ENCODE measurements around the gene SOWAHD.
A peak's percentile ranks its signal among the peaks of the same experiment; 100 is the strongest.
"Not testable (repeated sequence)": the region's sequence is repeated elsewhere in the genome, so short reads cannot be mapped to it uniquely, and the experiment has no call there.

The SOWAHD gene

GRCh38 chrX:119738742-119739141, 19.6 kb upstream of the SOWAHD start:
- Histone ChIP-seq H3K36me3 (ENCODE audit: control insufficient read depth, low read depth, low read length) (no peaks in the 10 kb centered on the region), H3K27ac (ENCODE audit: low read length) (no peak overlapping the region), H3K27me3 (ENCODE audit: control insufficient read depth, insufficient read depth, low read length) (no peaks in the 10 kb centered on the region), H3K9me3 (ENCODE audit: control insufficient read depth, low read depth, low read length) (peaks cover 4% of the 10 kb centered on the region), H3K4me1 (ENCODE audit: control insufficient read depth, low read depth, low read length) (no peaks in the 10 kb centered on the region), H3K4me3 (ENCODE audit: low read length) (no peak overlapping the region), H3K9ac (ENCODE audit: low read length) (no peak overlapping the region)

- no peak overlapping the region for H3K27ac ChIP-seq (ENCODE audit: low read length)
Observed at GRCh38 chrX:119745283-119745848, 13.0 kb upstream of the SOWAHD start.

GRCh38 chrX:119750131-119750530, 8.3 kb upstream of the SOWAHD start:
- not testable (repeated sequence) for H3K4me1 ChIP-seq (ENCODE audit: control insufficient read depth, low read depth, low read length); H3K9me3 ChIP-seq (ENCODE audit: control insufficient read depth, low read depth, low read length); H3K27ac ChIP-seq (ENCODE audit: low read length); H3K9ac ChIP-seq (ENCODE audit: low read length); H3K4me3 ChIP-seq (ENCODE audit: low read length); H3K27me3 ChIP-seq (ENCODE audit: control insufficient read depth, insufficient read depth, low read length); H3K36me3 ChIP-seq (ENCODE audit: control insufficient read depth, low read depth, low read length)

More at GRCh38 chrX:119745283-119745848, 13.0 kb upstream of the SOWAHD start:
- Histone ChIP-seq H3K4me3 (ENCODE audit: low read length) (no peak overlapping the region), H3K27me3 (ENCODE audit: control insufficient read depth, insufficient read depth, low read length) (no peaks in the 10 kb centered on the region), H3K9ac (ENCODE audit: low read length) (no peak overlapping the region), H3K36me3 (ENCODE audit: control insufficient read depth, low read depth, low read length) (no peaks in the 10 kb centered on the region), H3K4me1 (ENCODE audit: control insufficient read depth, low read depth, low read length) (no peaks in the 10 kb centered on the region), H3K9me3 (ENCODE audit: control insufficient read depth, low read depth, low read length) (peaks cover 5% of the 10 kb centered on the region)

GRCh38 chrX:119750751-119751150, 7.6 kb upstream of the SOWAHD start:
- H3K4me1 ChIP-seq (ENCODE audit: control insufficient read depth, low read depth, low read length); H3K4me3 ChIP-seq (ENCODE audit: low read length); H3K9me3 ChIP-seq (ENCODE audit: control insufficient read depth, low read depth, low read length): not testable (repeated sequence)

GRCh38 chrX:119753001-119753400, 5.4 kb upstream of the SOWAHD start:
- H3K4me3 ChIP-seq (ENCODE audit: low read length): no peak overlapping the region
- no peaks in the 10 kb centered on the region for H3K36me3 ChIP-seq (ENCODE audit: control insufficient read depth, low read depth, low read length)
- no peak overlapping the region for H3K27ac ChIP-seq (ENCODE audit: low read length)
- H3K4me1 ChIP-seq (ENCODE audit: control insufficient read depth, low read depth, low read length): peaks cover 8% of the 10 kb centered on the region
- H3K27me3 ChIP-seq (ENCODE audit: control insufficient read depth, insufficient read depth, low read length): no peaks in the 10 kb centered on the region
- peaks cover 7% of the 10 kb centered on the region for H3K9me3 ChIP-seq (ENCODE audit: control insufficient read depth, low read depth, low read length)
- H3K9ac ChIP-seq (ENCODE audit: low read length): no peak overlapping the region

More at GRCh38 chrX:119750751-119751150, 7.6 kb upstream of the SOWAHD start:
- not testable (repeated sequence) for H3K36me3 ChIP-seq (ENCODE audit: control insufficient read depth, low read depth, low read length); H3K27me3 ChIP-seq (ENCODE audit: control insufficient read depth, insufficient read depth, low read length); H3K27ac ChIP-seq (ENCODE audit: low read length); H3K9ac ChIP-seq (ENCODE audit: low read length)

- H3K27me3 ChIP-seq (ENCODE audit: control insufficient read depth, insufficient read depth, low read length): no peaks in the 10 kb centered on the region
- peaks cover 8% of the 10 kb centered on the region for H3K4me1 ChIP-seq (ENCODE audit: control insufficient read depth, low read depth, low read length)
- no peak overlapping the region for H3K4me3 ChIP-seq (ENCODE audit: low read length)
- H3K36me3 ChIP-seq (ENCODE audit: control insufficient read depth, low read depth, low read length): no peaks in the 10 kb centered on the region
- peaks cover 7% of the 10 kb centered on the region for H3K9me3 ChIP-seq (ENCODE audit: control insufficient read depth, low read depth, low read length)
- H3K27ac ChIP-seq (ENCODE audit: low read length): no peak overlapping the region
- H3K9ac ChIP-seq (ENCODE audit: low read length): no peak overlapping the region
Observed at GRCh38 chrX:119753639-119754257, 4.6 kb upstream of the SOWAHD start.

- Histone ChIP-seq H3K27me3 (ENCODE audit: control insufficient read depth, insufficient read depth, low read length) (peaks cover 17% of the 10 kb centered on the region), H3K4me3 (ENCODE audit: low read length) (no peak overlapping the region), H3K4me1 (ENCODE audit: control insufficient read depth, low read depth, low read length) (peaks cover 8% of the 10 kb centered on the region), H3K9me3 (ENCODE audit: control insufficient read depth, low read depth, low read length) (peaks cover 7% of the 10 kb centered on the region), H3K36me3 (ENCODE audit: control insufficient read depth, low read depth, low read length) (no peaks in the 10 kb centered on the region), H3K9ac (ENCODE audit: low read length) (no peak overlapping the region), H3K27ac (ENCODE audit: low read length) (no peak overlapping the region)
Observed at GRCh38 chrX:119755981-119756533, 2.3 kb upstream of the SOWAHD start.

- peaks cover 17% of the 10 kb centered on the region for H3K27me3 ChIP-seq (ENCODE audit: control insufficient read depth, insufficient read depth, low read length)
- H3K9me3 ChIP-seq (ENCODE audit: control insufficient read depth, low read depth, low read length): peaks cover 7% of the 10 kb centered on the region
- H3K27ac ChIP-seq (ENCODE audit: low read length): no peak overlapping the region
- H3K36me3 ChIP-seq (ENCODE audit: control insufficient read depth, low read depth, low read length): no peaks in the 10 kb centered on the region
- H3K9ac ChIP-seq (ENCODE audit: low read length): no peak overlapping the region
- peak overlapping the region; percentile 55 for H3K4me3 ChIP-seq (ENCODE audit: low read length)
- H3K4me1 ChIP-seq (ENCODE audit: control insufficient read depth, low read depth, low read length): peaks cover 8% of the 10 kb centered on the region
Observed at GRCh38 chrX:119756926-119757635, 1.3 kb upstream of the SOWAHD start.

GRCh38 chrX:119757646-119757978, 776 bp upstream of the SOWAHD start:
- H3K27me3 ChIP-seq (ENCODE audit: control insufficient read depth, insufficient read depth, low read length): peaks cover 17% of the 10 kb centered on the region
- no peak overlapping the region for H3K27ac ChIP-seq (ENCODE audit: low read length)
- peaks cover 8% of the 10 kb centered on the region for H3K4me1 ChIP-seq (ENCODE audit: control insufficient read depth, low read depth, low read length)
- peak overlapping the region; percentile 28 for H3K9ac ChIP-seq (ENCODE audit: low read length)
- H3K9me3 ChIP-seq (ENCODE audit: control insufficient read depth, low read depth, low read length): peaks cover 7% of the 10 kb centered on the region
- no peaks in the 10 kb centered on the region for H3K36me3 ChIP-seq (ENCODE audit: control insufficient read depth, low read depth, low read length)
- peak overlapping the region; percentile 55 for H3K4me3 ChIP-seq (ENCODE audit: low read length)

- H3K4me1 ChIP-seq (ENCODE audit: control insufficient read depth, low read depth, low read length): peaks cover 8% of the 10 kb centered on the region
- no peak overlapping the region for H3K9ac ChIP-seq (ENCODE audit: low read length)
- no peak overlapping the region for H3K27ac ChIP-seq (ENCODE audit: low read length)
- H3K9me3 ChIP-seq (ENCODE audit: control insufficient read depth, low read depth, low read length): peaks cover 7% of the 10 kb centered on the region
- H3K27me3 ChIP-seq (ENCODE audit: control insufficient read depth, insufficient read depth, low read length): peaks cover 17% of the 10 kb centered on the region
- H3K36me3 ChIP-seq (ENCODE audit: control insufficient read depth, low read depth, low read length): no peaks in the 10 kb centered on the region
- H3K4me3 ChIP-seq (ENCODE audit: low read length): peak overlapping the region; percentile 55
Observed at GRCh38 chrX:119758731-119759247, 401 bp downstream of the SOWAHD start.

- Histone ChIP-seq H3K4me1 (ENCODE audit: control insufficient read depth, low read depth, low read length) (peaks cover 8% of the 10 kb centered on the region), H3K27ac (ENCODE audit: low read length) (no peak overlapping the region), H3K9ac (ENCODE audit: low read length) (no peak overlapping the region), H3K36me3 (ENCODE audit: control insufficient read depth, low read depth, low read length) (no peaks in the 10 kb centered on the region), H3K27me3 (ENCODE audit: control insufficient read depth, insufficient read depth, low read length) (peaks cover 17% of the 10 kb centered on the region), H3K4me3 (ENCODE audit: low read length) (peak overlapping the region; percentile 55), H3K9me3 (ENCODE audit: control insufficient read depth, low read depth, low read length) (peaks cover 7% of the 10 kb centered on the region)
Observed at GRCh38 chrX:119759248-119759766, 919 bp downstream of the SOWAHD start.

Measured in iPS-18a (cell line).